ENCODE results near the gene KAT7. TPM values are rescaled to one million over a fixed set of nuclear protein-coding genes. Genes with fewer than 3 reads are reported as not detected.

KAT7 gene
- total RNA-seq, 2 experiments from 2014 or later: 178 to 187 TPM

DNA sequence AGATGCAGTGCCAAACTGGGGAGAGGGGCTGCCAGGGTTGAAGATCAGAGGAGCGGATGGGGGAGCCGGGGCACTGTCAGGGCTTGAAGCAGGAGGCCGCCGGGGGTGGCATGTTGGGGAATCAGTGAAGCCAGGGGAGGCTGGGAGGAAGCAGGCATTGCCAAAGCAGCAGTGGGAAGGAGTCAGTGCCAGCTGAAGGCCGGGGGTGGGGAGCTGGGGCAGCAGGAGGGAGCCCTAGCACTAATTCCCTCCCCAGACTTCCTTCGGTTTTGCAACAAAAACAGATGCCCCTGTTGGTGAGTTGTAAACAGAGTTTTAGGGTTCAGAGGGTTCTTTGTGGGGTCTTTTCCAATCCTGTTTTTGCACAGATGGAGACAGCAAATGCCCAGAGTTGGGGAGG, 70.3 kb downstream of the KAT7 start:
- ChIA-PET CTCF (interaction anchor here (2.4 kb wide), 1 partner anchor 139 kb away, joined by 12 read pairs; no protein-coding TSS in a partner anchor), POLR2A (no interaction called here)
- H3K27me3 Mint-ChIP-seq: peaks cover 6% of the 10 kb centered on the region

DNA sequence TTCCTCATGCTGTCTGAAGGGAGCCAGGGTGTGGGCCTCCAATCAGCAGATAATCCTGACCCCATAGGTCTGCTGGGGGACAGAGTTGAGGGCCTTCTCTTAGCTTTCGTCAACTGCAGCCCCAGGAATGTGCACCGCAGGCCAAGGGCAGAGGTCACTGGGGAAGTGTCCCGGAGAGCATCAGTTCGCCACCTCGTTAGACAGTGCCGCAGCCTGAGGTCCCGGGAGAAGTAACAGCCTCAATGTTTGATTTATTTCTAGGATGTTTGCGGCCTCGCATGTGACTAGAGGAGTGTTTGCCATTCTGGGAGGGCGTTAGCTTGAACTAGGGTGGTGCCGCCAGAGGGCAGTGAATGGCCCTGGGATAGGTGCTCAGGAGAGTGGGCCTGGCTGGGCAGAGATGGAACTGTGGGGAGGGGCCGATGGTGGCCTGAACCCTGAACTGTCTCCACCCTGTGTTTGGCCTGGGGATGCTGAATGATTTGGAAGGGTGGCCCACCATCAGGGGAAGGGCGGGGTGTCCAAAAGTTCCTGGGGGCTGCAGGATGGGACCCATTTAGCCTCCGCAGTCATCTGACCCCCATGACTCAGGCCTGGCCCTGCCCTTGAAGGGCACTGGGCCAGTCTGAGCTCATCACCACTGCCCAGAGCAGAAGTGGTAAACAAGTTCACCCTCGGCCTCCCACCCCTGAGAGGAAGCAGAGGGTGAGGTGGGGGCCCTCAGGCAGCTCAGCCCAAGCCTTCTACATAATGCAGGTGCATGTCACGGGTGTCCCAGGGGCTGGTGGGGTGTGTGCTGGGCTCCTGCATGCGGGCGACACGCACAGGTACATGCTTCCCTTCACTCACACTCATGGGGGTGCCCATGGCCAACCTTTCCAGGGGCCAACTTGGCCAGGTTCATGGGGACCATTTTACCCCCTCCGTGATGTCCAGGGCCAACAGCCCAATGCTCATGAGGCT, 71.8 kb downstream of the KAT7 start:
- ChIA-PET POLR2A (interaction anchor here (2.7 kb wide), 1 partner anchor 137 kb away, joined by 15 read pairs; no protein-coding TSS in a partner anchor), CTCF (interaction anchor here (3.8 kb wide), 1 partner anchor 138 kb away, joined by 18 read pairs; no protein-coding TSS in a partner anchor)
- Mint-ChIP-seq H3K27ac (no peak overlapping the region), H3K9me3 (no peaks in the 10 kb centered on the region), H3K27me3 (peaks cover 6% of the 10 kb centered on the region), H3K4me3 (no peak overlapping the region), H3K4me1 (ENCODE audit: low read depth) (no peaks in the 10 kb centered on the region), H3K36me3 (ENCODE audit: low read depth) (no peaks in the 10 kb centered on the region)
- Histone ChIP-seq H3K9me3 (ENCODE audit: control insufficient read depth in 1 of 2, insufficient read depth in 1 of 2, low read length in 2 of 2) (no peaks in the 10 kb centered on the region), H3K27ac (ENCODE audit: low read depth in 1 of 2, low read length in 2 of 2) (no peak overlapping the region), H3K4me3 (ENCODE audit: low read length) (no peak overlapping the region), H3K27me3 (ENCODE audit: control insufficient read depth in 1 of 2, insufficient read depth in 2 of 2, low read length in 2 of 2) (peaks cover 0 to 10% of the 10 kb centered on the region in 2 experiments), H3K36me3 (ENCODE audit: insufficient read depth, low read length) (no peaks in the 10 kb centered on the region), H3K4me1 (ENCODE audit: insufficient read depth, low read length) (peaks cover 6% of the 10 kb centered on the region)
- TF ChIP-seq, protein P1, sequence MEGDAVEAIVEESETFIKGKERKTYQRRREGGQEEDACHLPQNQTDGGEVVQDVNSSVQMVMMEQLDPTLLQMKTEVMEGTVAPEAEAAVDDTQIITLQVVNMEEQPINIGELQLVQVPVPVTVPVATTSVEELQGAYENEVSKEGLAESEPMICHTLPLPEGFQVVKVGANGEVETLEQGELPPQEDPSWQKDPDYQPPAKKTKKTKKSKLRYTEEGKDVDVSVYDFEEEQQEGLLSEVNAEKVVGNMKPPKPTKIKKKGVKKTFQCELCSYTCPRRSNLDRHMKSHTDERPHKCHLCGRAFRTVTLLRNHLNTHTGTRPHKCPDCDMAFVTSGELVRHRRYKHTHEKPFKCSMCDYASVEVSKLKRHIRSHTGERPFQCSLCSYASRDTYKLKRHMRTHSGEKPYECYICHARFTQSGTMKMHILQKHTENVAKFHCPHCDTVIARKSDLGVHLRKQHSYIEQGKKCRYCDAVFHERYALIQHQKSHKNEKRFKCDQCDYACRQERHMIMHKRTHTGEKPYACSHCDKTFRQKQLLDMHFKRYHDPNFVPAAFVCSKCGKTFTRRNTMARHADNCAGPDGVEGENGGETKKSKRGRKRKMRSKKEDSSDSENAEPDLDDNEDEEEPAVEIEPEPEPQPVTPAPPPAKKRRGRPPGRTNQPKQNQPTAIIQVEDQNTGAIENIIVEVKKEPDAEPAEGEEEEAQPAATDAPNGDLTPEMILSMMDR (IDR thresholded peaks at IDR 0.05): no peak
- intact Hi-C loops (cut with DNase I, micrococcal nuclease): loop anchor here (2.0 to 5.0 kb wide), 2 partner anchors 92 to 227 kb away; no protein-coding TSS in a partner anchor
- ATAC-seq (ENCODE audit: poor library complexity) (no peak), DNase-seq (no peak)

More for the DNA sequence above, 70.3 kb downstream of the KAT7 start:
- H3K27me3 ChIP-seq (ENCODE audit: control insufficient read depth in 1 of 2, insufficient read depth in 2 of 2, low read length in 2 of 2): peaks cover 0 to 10% of the 10 kb centered on the region in 2 experiments
- intact Hi-C loops (cut with DNase I, micrococcal nuclease): no loop called here
- DNase-seq (no peak), ATAC-seq (ENCODE audit: poor library complexity) (no peak)
- Mint-ChIP-seq H3K4me3 (no peak overlapping the region), H3K27ac (no peak overlapping the region), H3K9me3 (no peaks in the 10 kb centered on the region), H3K36me3 (ENCODE audit: low read depth) (no peaks in the 10 kb centered on the region), H3K4me1 (ENCODE audit: low read depth) (no peaks in the 10 kb centered on the region)
- H3K27ac ChIP-seq (ENCODE audit: low read depth in 1 of 2, low read length in 2 of 2): no peak overlapping the region
- no peaks in the 10 kb centered on the region for H3K9me3 ChIP-seq (ENCODE audit: control insufficient read depth in 1 of 2, insufficient read depth in 1 of 2, low read length in 2 of 2)
- no peaks in the 10 kb centered on the region for H3K36me3 ChIP-seq (ENCODE audit: insufficient read depth, low read length)
- H3K4me1 ChIP-seq (ENCODE audit: insufficient read depth, low read length): peaks cover 6% of the 10 kb centered on the region
- TF ChIP-seq, protein P1 (IDR thresholded peaks at IDR 0.05): no peak
- H3K4me3 ChIP-seq (ENCODE audit: low read length): no peak overlapping the region

GRCh38 chr17:49861150-49861884, 72.8 kb downstream of the KAT7 start:
- peaks cover 6% of the 10 kb centered on the region for H3K27me3 Mint-ChIP-seq
- ChIA-PET CTCF (interaction anchor here (0.7 to 3.8 kb wide), 5 partner anchors 101 to 305 kb away, joined by 3 to 18 read pairs (median 3); no protein-coding TSS in a partner anchor), POLR2A (interaction anchor here (2.7 kb wide), 1 partner anchor 136 kb away, joined by 15 read pairs; no protein-coding TSS in a partner anchor)
- no peaks in the 10 kb centered on the region for H3K9me3 Mint-ChIP-seq
- H3K4me1 Mint-ChIP-seq (ENCODE audit: low read depth): no peaks in the 10 kb centered on the region
- intact Hi-C loops (cut with DNase I, micrococcal nuclease): loop anchor here (1.0 to 5.0 kb wide), 5 partner anchors 91 to 226 kb away; no protein-coding TSS in a partner anchor
- Histone ChIP-seq H3K27me3 (ENCODE audit: control insufficient read depth in 1 of 2, insufficient read depth in 2 of 2, low read length in 2 of 2) (peaks cover 0 to 10% of the 10 kb centered on the region in 2 experiments), H3K9me3 (ENCODE audit: control insufficient read depth in 1 of 2, insufficient read depth in 1 of 2, low read length in 2 of 2) (no peaks in the 10 kb centered on the region), H3K4me3 (ENCODE audit: low read length) (no peak overlapping the region), H3K27ac (ENCODE audit: low read depth in 1 of 2, low read length in 2 of 2) (no peak overlapping the region), H3K36me3 (ENCODE audit: insufficient read depth, low read length) (no peaks in the 10 kb centered on the region), H3K4me1 (ENCODE audit: insufficient read depth, low read length) (peaks cover 6% of the 10 kb centered on the region)
- TF ChIP-seq, protein P1 (IDR thresholded peaks at IDR 0.05): peak; percentile 93
- H3K27ac Mint-ChIP-seq: no peak overlapping the region
- peak; percentile 28 to 83 (median 43) for DNase-seq
- peak; percentile 80 for ATAC-seq (ENCODE audit: poor library complexity)
- no peak overlapping the region for H3K4me3 Mint-ChIP-seq
- no peaks in the 10 kb centered on the region for H3K36me3 Mint-ChIP-seq (ENCODE audit: low read depth)

All from CD4-positive, alpha-beta T cell (primary cell).